GM12878 (cell line): ENCODE measurements around the gene KLHL26.

Source experiments
- EZH2 ChIP-seq: IDR thresholded peaks from 2 replicates; pipeline ENCODE4 v1.6.1; 2012; ENCODE audit warnings: low read depth, mild to moderate bottlenecking, control low read depth, inconsistent platforms, low read length, borderline replicate concordance; ENCODE audit not compliant: control insufficient read depth
- GATAD2B ChIP-seq: fragments of 450-650 bp; conservative IDR thresholded peaks from 2 replicates; pipeline ENCODE4 v1.6.1; 2017; ENCODE audit warnings: low read depth, mild to moderate bottlenecking, moderate library complexity
- IRF4 ChIP-seq: IDR thresholded peaks from 2 replicates; pipeline ENCODE4 v1.6.1; 2011; ENCODE audit warnings: low read depth, low read length
- POLR2AphosphoS2 ChIP-seq: IDR thresholded peaks from 2 replicates; pipeline ENCODE4 v1.6.1; 2011; ENCODE audit warnings: low read depth, mild to moderate bottlenecking, low read length, improper control_type of control experiment, moderate library complexity
- TCF7 ChIP-seq: IDR thresholded peaks from 2 replicates; pipeline ENCODE4 v1.6.1; 2014; ENCODE audit warnings: antibody characterized with exemption, borderline replicate concordance
- YY1 ChIP-seq: IDR thresholded peaks from 2 replicates; pipeline ENCODE4 v1.6.1; 2011; ENCODE audit warnings: low read depth, mild to moderate bottlenecking, low read length

DNA sequence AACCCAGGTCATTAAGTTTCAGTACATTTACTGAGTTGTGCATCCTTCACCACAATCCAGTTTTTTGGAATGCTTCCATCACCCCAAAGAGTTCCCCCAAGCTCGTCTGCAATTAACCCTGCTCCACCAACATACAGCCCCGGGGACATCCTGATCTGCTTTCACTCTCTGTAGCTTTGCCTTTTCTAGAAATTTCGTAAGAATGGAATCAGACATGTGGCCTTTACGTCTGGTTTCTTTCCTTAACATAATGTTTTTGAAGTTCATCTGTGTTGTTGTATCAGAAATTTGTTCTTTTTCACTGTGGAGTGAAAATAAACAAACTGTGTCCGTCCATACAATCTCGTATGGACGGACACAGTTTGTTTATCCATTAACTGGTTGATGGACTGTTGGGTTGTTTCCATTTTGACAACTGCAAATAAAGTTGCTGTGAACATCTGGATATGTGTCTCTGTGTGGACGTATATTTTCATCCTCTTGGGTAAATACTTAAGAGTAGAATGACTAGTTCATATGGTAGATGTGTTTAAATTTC is 2.9 kb downstream of the KLHL26 start:
- no peak for TF ChIP-seq IRF4
- TF ChIP-seq TCF7: no peak
- TF ChIP-seq YY1: no peak
- TF ChIP-seq POLR2AphosphoS2: no peak
- TF ChIP-seq GATAD2B: no peak
- TF ChIP-seq EZH2: no peak
